ENCODE data around the gene EPHB1.

GRCh38 chr3:134813618-134814017, 18.6 kb downstream of the EPHB1 start:
- TF ChIP-seq CTCF (IDR thresholded peaks at IDR 0.05): no peak
- TF ChIP-seq POLR2A (IDR thresholded peaks at IDR 0.05): no peak

Measured in uterus (tissue), 2 donors.